ENCODE results near the gene SMC6.

DNA sequence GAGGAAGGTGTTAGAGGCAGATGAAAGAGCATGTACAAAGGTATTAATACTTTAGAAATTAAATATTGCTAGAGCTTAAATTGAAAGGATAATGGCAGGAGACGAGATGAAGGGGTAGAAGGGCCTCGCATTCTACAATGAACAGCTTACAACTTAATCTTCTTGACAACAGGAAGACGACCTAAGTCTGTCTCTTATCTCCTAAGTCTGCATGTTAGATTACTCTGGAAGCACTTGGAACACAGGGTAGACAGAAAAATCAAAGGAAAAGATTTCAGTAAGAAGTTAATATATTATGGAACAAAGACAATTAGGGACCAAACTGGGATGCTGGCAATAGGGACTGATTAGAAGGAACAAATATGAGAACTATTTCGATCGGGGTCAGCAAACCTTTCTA is 34.9 kb downstream of the SMC6 start:
- TF ChIP-seq, protein P1, sequence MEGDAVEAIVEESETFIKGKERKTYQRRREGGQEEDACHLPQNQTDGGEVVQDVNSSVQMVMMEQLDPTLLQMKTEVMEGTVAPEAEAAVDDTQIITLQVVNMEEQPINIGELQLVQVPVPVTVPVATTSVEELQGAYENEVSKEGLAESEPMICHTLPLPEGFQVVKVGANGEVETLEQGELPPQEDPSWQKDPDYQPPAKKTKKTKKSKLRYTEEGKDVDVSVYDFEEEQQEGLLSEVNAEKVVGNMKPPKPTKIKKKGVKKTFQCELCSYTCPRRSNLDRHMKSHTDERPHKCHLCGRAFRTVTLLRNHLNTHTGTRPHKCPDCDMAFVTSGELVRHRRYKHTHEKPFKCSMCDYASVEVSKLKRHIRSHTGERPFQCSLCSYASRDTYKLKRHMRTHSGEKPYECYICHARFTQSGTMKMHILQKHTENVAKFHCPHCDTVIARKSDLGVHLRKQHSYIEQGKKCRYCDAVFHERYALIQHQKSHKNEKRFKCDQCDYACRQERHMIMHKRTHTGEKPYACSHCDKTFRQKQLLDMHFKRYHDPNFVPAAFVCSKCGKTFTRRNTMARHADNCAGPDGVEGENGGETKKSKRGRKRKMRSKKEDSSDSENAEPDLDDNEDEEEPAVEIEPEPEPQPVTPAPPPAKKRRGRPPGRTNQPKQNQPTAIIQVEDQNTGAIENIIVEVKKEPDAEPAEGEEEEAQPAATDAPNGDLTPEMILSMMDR (IDR thresholded peaks at IDR 0.05), result no peak
- TF ChIP-seq POLR2A (IDR thresholded peaks at IDR 0.05), result no peak

Measured in thyroid gland (tissue), 4 donors.